Activated T-helper 2 cell treated with anti-CD3 and anti-CD28 coated beads, Interferon-gamma antibody, Interleukin-2, Interleukin-4, amounts not matched to agents 10 μg/mL and 5 μg/mL and 100 μg/mL, durations not matched to agents 14 hours and 24 hours and 36 hours (primary cell): ENCODE results near the gene GPR149. TPM values are rescaled to one million over a fixed set of nuclear protein-coding genes. Genes with fewer than 3 reads are reported as not detected.

Source experiments
- total RNA-seq: library from RNA; stranded (reverse); gene quantifications from 2 replicates; pipeline ENCODE4 v1.2.3, GENCODE V29; 2022

Gene GPR149
- total RNA-seq, 1 donor from 2014 or later, result not detected

Other genes with a start within 250 kb of the GPR149 start
- 82.1 and 88.5 TPM in 2 replicates for gene DHX36, start 105.7 kb downstream of the GPR149 start, total RNA-seq